Gastrocnemius medialis (tissue), 4 donors: ENCODE data around the gene HNRNPA2B1.

Experiments
- CTCF ChIP-seq, 5 experiments: fragments of 450-650 bp in 3 of 5; fragments of 200-600 bp in 2 of 5; sonication (generic) in 2 of 5; IDR thresholded peaks in 4 of 5; conservative IDR thresholded peaks in 1 of 5; 1 replicate in 4 of 5; 2 replicates in 1 of 5; pipeline ENCODE4 v1.5.1; 2016 to 2019; ENCODE audit warnings: antibody characterized with exemption in 5 of 5, mild to moderate bottlenecking in 3 of 5, moderate library complexity in 3 of 5
- POLR2A ChIP-seq, 2 donors: fragments of 450-650 bp; IDR thresholded peaks; one replicate each; pipeline ENCODE4 v1.6.1; 2017; ENCODE audit warnings: antibody characterized with exemption in 2 of 2, mild to moderate bottlenecking in 2 of 2, moderate library complexity in 2 of 2

- TF ChIP-seq CTCF (IDR thresholded peaks at IDR 0.05 in 4 of 5, conservative IDR thresholded peaks at IDR 0.05 in 1 of 5) (no peak), POLR2A (IDR thresholded peaks at IDR 0.05) (no peak)
These were observed 33.5 kb upstream of the HNRNPA2B1 start for GRCh38 chr7:26233902-26234511.
